OCI-LY3 (cell line): Measurements from ENCODE around the gene ANKS1A.

Source experiments
- H2AFZ ChIP-seq: fragments of 200-600, 300-600 bp; shearing (Covaris generic); 2 replicates; pipeline ENCODE4 v1.6.0; 2014; ENCODE audit warnings: antibody characterized with exemption, low read depth, low read length
- H3K27ac ChIP-seq: fragments of 200-600, 300-600 bp; sonication (generic); 2 replicates; pipeline ENCODE4 v1.5.1; 2014; ENCODE audit warnings: mild to moderate bottlenecking, low read length, moderate library complexity, mixed read lengths
- H3K27me3 ChIP-seq: fragments of 200-600, 300-600 bp; sonication (generic); 2 replicates; pipeline ENCODE4 v1.6.1; 2014; ENCODE audit warnings: low read depth, low read length, mixed read lengths
- H3K36me3 ChIP-seq: fragments of 200-600, 300-600 bp; sonication (generic); replicated peaks from 2 replicates; pipeline ENCODE3; 2014; ENCODE audit warnings: low read depth, low read length, mixed read lengths
- H3K4me1 ChIP-seq: fragments of 300-600, 200-600 bp; sonication (generic); 2 replicates; pipeline ENCODE4 v1.6.1; 2014; ENCODE audit warnings: low read length, mixed read lengths
- H3K4me2 ChIP-seq: fragments of 200-600, 300-600 bp; sonication (generic); 2 replicates; pipeline ENCODE4 v1.6.1; 2014; ENCODE audit warnings: low read length, mixed read lengths
- H3K4me3 ChIP-seq: fragments of 300-600, 200-600 bp; sonication (generic); 2 replicates; pipeline ENCODE4 v1.5.1; 2014; ENCODE audit warnings: antibody characterized with exemption, mild to moderate bottlenecking, low read length, moderate library complexity
- H3K79me2 ChIP-seq: fragments of 300-600, 200-600 bp; shearing (Covaris generic); 2 replicates; pipeline ENCODE4 v1.6.1; 2014; ENCODE audit warnings: mild to moderate bottlenecking, low read length, mixed read lengths
- H3K9ac ChIP-seq: fragments of 300-600, 200-600 bp; shearing (Covaris generic); 2 replicates; pipeline ENCODE4 v1.6.0; 2014; ENCODE audit warnings: mild to moderate bottlenecking, low read length, moderate library complexity
- H3K9me3 ChIP-seq: fragments of 200-600, 300-600 bp; shearing (Covaris generic); 2 replicates; pipeline ENCODE4 v1.6.1; 2014; ENCODE audit warnings: low read length, mixed read lengths; ENCODE audit not compliant: insufficient read depth
- H4K20me1 ChIP-seq: fragments of 200-600, 300-600 bp; sonication (generic); 2 replicates; pipeline ENCODE4 v1.6.1; 2016; ENCODE audit warnings: low read length, mixed read lengths; ENCODE audit not compliant: insufficient read depth
- EZH2phosphoT487 ChIP-seq: fragments of 200-600 bp; shearing (Covaris generic); IDR thresholded peaks from 2 replicates; pipeline ENCODE4 v1.6.1; 2018; ENCODE audit warnings: antibody characterized with exemption, mixed run types, low read depth
- TF ChIP-seq, protein P1 (sequence below): fragments of 200-600, 300-600 bp; sonication (generic); IDR thresholded peaks from 2 replicates; pipeline ENCODE4 v1.5.1; 2014; ENCODE audit warnings: antibody characterized with exemption, low read length, low read depth

Gene ANKS1A

DNA sequence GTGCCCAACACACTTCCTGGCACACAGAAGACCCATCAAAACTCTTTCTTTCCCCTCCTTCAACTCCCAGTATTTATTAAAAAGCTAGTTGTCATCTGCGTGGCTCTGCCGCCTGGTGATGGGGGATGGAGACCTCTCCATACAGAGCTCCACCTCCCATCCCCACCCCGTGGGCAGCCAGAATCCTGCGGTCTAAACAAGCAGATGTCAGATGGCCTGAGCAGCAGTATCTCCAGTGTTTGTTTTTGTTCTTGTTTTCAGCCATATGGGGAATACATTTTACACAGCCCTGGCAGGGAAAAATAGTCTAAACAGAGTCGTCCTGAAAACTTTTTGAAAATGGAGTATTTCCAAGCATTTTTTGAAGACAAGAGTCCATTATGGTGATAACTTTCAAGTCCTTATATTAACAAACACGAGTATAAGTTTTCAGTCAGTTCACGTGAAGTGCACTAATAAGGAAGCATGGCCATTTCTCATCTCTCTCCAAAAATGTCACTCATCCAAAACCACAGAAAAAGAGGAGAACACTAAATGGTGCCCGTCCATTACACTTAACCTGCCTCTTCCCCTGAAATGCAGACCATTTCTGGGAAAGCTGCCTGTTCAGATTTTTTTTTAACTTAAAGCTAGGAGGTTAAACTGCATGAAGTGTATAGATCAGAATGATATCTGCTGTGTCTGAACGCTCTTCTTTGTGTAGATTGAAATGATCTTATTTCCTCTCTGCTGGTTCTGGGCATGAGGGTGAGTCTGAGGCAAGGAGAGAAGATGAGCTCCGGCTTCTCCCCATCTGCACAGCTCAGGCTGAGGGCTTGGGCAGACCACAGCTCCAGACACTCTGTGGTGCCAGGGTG is 161.1 kb downstream of the ANKS1A start:
- H3K27me3 ChIP-seq, result no peaks in the 10 kb centered on the region
- H3K36me3 ChIP-seq, result no peaks in the 10 kb centered on the region
- TF ChIP-seq, protein P1, sequence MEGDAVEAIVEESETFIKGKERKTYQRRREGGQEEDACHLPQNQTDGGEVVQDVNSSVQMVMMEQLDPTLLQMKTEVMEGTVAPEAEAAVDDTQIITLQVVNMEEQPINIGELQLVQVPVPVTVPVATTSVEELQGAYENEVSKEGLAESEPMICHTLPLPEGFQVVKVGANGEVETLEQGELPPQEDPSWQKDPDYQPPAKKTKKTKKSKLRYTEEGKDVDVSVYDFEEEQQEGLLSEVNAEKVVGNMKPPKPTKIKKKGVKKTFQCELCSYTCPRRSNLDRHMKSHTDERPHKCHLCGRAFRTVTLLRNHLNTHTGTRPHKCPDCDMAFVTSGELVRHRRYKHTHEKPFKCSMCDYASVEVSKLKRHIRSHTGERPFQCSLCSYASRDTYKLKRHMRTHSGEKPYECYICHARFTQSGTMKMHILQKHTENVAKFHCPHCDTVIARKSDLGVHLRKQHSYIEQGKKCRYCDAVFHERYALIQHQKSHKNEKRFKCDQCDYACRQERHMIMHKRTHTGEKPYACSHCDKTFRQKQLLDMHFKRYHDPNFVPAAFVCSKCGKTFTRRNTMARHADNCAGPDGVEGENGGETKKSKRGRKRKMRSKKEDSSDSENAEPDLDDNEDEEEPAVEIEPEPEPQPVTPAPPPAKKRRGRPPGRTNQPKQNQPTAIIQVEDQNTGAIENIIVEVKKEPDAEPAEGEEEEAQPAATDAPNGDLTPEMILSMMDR, result no peak
- no peak for TF ChIP-seq EZH2phosphoT487
- H3K4me2 ChIP-seq, result no peak overlapping the region
- no peak overlapping the region for H3K9ac ChIP-seq
- H4K20me1 ChIP-seq, result no peaks in the 10 kb centered on the region
- no peaks in the 10 kb centered on the region for H3K79me2 ChIP-seq
- H3K27ac ChIP-seq, result no peak overlapping the region
- H2AFZ ChIP-seq, result no peak overlapping the region
- H3K9me3 ChIP-seq, result no peaks in the 10 kb centered on the region
- no peak overlapping the region for H3K4me3 ChIP-seq
- peaks cover 7% of the 10 kb centered on the region; the same call in 1 of the 2 replicates for H3K4me1 ChIP-seq

DNA sequence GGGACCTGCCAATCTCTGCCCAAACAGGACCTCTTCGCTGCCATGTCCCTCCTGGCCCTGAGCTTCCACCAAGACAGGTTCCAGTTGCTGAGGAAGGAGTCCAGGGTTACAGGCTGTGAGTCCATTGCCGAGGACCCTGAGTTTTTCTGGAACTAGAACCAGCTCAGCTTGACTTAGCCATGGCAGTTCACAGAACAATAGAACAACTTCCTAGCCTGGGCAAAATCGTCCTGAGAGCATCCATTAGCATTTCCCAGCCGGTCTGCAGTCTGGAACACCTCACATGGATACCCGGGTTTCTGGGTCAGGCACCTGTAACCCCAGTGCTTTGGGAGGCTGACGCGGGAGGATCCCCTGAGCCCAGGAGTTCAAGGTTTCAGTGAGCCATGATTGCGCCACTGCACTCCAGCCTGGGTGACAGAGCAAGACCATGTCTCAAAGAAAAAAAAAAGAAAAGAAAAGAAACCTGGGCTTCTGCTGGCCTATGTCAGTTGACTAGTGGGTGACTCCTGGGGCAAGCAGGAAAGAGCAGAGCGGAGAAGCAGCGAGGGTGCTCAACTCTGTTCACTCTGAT is 161.8 kb downstream of the ANKS1A start:
- Histone ChIP-seq H3K79me2 (no peaks in the 10 kb centered on the region), H3K27ac (no peak overlapping the region), H3K4me2 (no peak overlapping the region), H3K4me3 (no peak overlapping the region), H3K27me3 (no peaks in the 10 kb centered on the region), H3K36me3 (no peaks in the 10 kb centered on the region), H2AFZ (no peak overlapping the region), H3K4me1 (peaks cover 3% of the 10 kb centered on the region; the same call in 1 of the 2 replicates), H4K20me1 (no peaks in the 10 kb centered on the region), H3K9ac (no peak overlapping the region), H3K9me3 (no peaks in the 10 kb centered on the region)
- TF ChIP-seq EZH2phosphoT487, result no peak
- TF ChIP-seq, protein P1, result no peak

GRCh38 chr6:35051396-35051795 is 162.3 kb downstream of the ANKS1A start:
- H3K4me2 ChIP-seq, result no peak overlapping the region
- H4K20me1 ChIP-seq, result no peaks in the 10 kb centered on the region
- TF ChIP-seq, protein P1, result no peak
- TF ChIP-seq EZH2phosphoT487, result no peak
- H3K27ac ChIP-seq, result no peak overlapping the region
- H3K9me3 ChIP-seq, result no peaks in the 10 kb centered on the region
- no peaks in the 10 kb centered on the region for H3K79me2 ChIP-seq
- H2AFZ ChIP-seq, result no peak overlapping the region
- H3K4me3 ChIP-seq, result no peak overlapping the region
- H3K4me1 ChIP-seq, result peaks cover 3% of the 10 kb centered on the region; the same call in 1 of the 2 replicates
- no peaks in the 10 kb centered on the region for H3K36me3 ChIP-seq
- H3K27me3 ChIP-seq, result no peaks in the 10 kb centered on the region
- H3K9ac ChIP-seq, result no peak overlapping the region

- no peak overlapping the region for H3K4me2 ChIP-seq
- H3K4me3 ChIP-seq, result no peak overlapping the region
- no peaks in the 10 kb centered on the region for H3K9me3 ChIP-seq
- TF ChIP-seq, protein P1, result no peak
- TF ChIP-seq EZH2phosphoT487, result no peak
- H4K20me1 ChIP-seq, result no peaks in the 10 kb centered on the region
- H3K27ac ChIP-seq, result no peak overlapping the region
- peaks cover 3% of the 10 kb centered on the region; the same call in 1 of the 2 replicates for H3K4me1 ChIP-seq
- no peak overlapping the region for H2AFZ ChIP-seq
- H3K27me3 ChIP-seq, result no peaks in the 10 kb centered on the region
- H3K36me3 ChIP-seq, result no peaks in the 10 kb centered on the region
- no peak overlapping the region for H3K9ac ChIP-seq
- no peaks in the 10 kb centered on the region for H3K79me2 ChIP-seq
These were observed 163.0 kb downstream of the ANKS1A start for GRCh38 chr6:35051997-35052583.
